ENCODE data around the gene TAF6L. TPM values are rescaled to one million over a fixed set of nuclear protein-coding genes. Genes with fewer than 3 reads are reported as not detected.

Gene TAF6L
- total and polyA plus RNA-seq, 2 of the 8 experiments (the other 6 are each of a cell fraction or from before 2014, with no cell fraction given) = 24.8 to 31.9 TPM

- ChIA-PET CTCF (ENCODE audit: partially characterized antibody) (interaction anchor here (0.9 to 10.2 kb wide), 14 partner anchors 9 to 142 kb away, joined by 3 to 94 read pairs (median 8); partner anchors contain the start of genes BSCL2, POLR2G, TMEM179B and TTC9C), POLR2A (ENCODE audit: partially characterized antibody) (interaction anchor here (0.6 to 7.8 kb wide), 30 partner anchors 8 to 179 kb away, joined by 3 to 145 read pairs (median 6); partner anchors contain the start of genes BSCL2, C11orf98, CSKMT and GNG3)
- H3K56ac ChIP-seq (replicated peaks; ENCODE audit: insufficient read length, low read depth, low read length) = peak overlapping the region; percentile 0
- H3K9ac ChIP-seq (replicated peaks in 1 of 4; ENCODE audit: extremely low read depth in 1 of 4, low read depth in 3 of 4, low read length in 3 of 4) = peak overlapping the region; percentile 15 to 88 (median 59)
- H3K18ac ChIP-seq (ENCODE audit: extremely low read depth, low read length) = peak overlapping the region; percentile 68
- 0 out of 2 replicates have a peak overlapping the region, but pooled peaks have one; percentile 60 for H2AFZ ChIP-seq (ENCODE audit: low read length)
- 0 out of 2 replicates have a peak overlapping the region, but pooled peaks have one; percentile 79 for H2AK5ac ChIP-seq (ENCODE audit: low read depth, low read length)
- H3K27ac ChIP-seq (ENCODE audit: low read depth, low read length) = peak overlapping the region; percentile 72
- H3K23me2 ChIP-seq (ENCODE audit: low read depth, low read length) = peaks cover 3% of the 10 kb centered on the region
- peaks cover 6% of the 10 kb centered on the region; the same call in 1 of the 2 replicates for H3K79me1 ChIP-seq (ENCODE audit: low read depth, low read length)
- peak overlapping the region; percentile 95 to 97 for H3K4me2 ChIP-seq (ENCODE audit: insufficient read depth in 1 of 2, low read depth in 2 of 2, low read length in 2 of 2)
- H3K4me1 ChIP-seq (replicated peaks in 1 of 4; ENCODE audit: control insufficient read depth in 3 of 4, insufficient read depth in 4 of 4, low read length in 3 of 4) = peaks cover 0 to 9% (median 5%) of the 10 kb centered on the region in 4 experiments; a peak in 6 of 7 replicates
- H3K4ac ChIP-seq (replicated peaks; ENCODE audit: insufficient read length, low read depth, low read length) = peak overlapping the region; percentile 40
- peak in 1 of 2 experiments; percentile 65 for DNase-seq (ENCODE audit: low read depth in 1 of 2, low spot score in 2 of 2)
- peak overlapping the region; percentile 90 for H2BK120ac ChIP-seq (replicated peaks; ENCODE audit: low read depth, low read length)
- H4K5ac ChIP-seq (ENCODE audit: insufficient read length, low read depth, low read length) = peak overlapping the region; percentile 92
- H2BK12ac ChIP-seq (ENCODE audit: low read depth, low read length) = peak overlapping the region; percentile 72; the same call in 1 of the 2 replicates
- H4K20me1 ChIP-seq (replicated peaks in 1 of 2; ENCODE audit: control insufficient read depth in 1 of 2, insufficient read depth in 2 of 2, low read length in 2 of 2) = peaks cover 0 to 2% of the 10 kb centered on the region in 2 experiments
- WGBS, 2 experiments (ENCODE audit: extremely low coverage in 1 of 2, insufficient coverage in 1 of 2, insufficient read length in 1 of 2, insufficient replicate concordance in 2 of 2, low coverage in 1 of 2, low lambda C conversion rate in 2 of 2, missing lambda C conversion rate in 1 of 2) = 14% methylated on average over 18 of the region's 18 CpGs; no CpG with 5 or more reads in 1 of the 2 experiments
- H3K14ac ChIP-seq (ENCODE audit: insufficient read length) = no peak overlapping the region
- peak overlapping the region; percentile 90; the same call in 1 of the 2 replicates for H2BK5ac ChIP-seq (ENCODE audit: low read depth, low read length)
- no peaks in the 10 kb centered on the region for H3K27me3 ChIP-seq (replicated peaks in 1 of 4; ENCODE audit: control insufficient read depth in 3 of 4, extremely low read depth in 1 of 4, insufficient read depth in 3 of 4, low read length in 3 of 4)
- H3K9me3 ChIP-seq (ENCODE audit: insufficient read depth in 2 of 2, low read depth in 1 of 2, low read length in 1 of 2) = no peaks in the 10 kb centered on the region
- FAIRE-seq = no peak
- peak overlapping the region; percentile 51; the same call in 1 of the 2 replicates for H2BK20ac ChIP-seq (ENCODE audit: low read length)
- peak overlapping the region; percentile 77 to 95 (median 92); a peak in 7 of 8 replicates for H3K4me3 ChIP-seq (ENCODE audit: extremely low read depth in 1 of 4, insufficient read depth in 2 of 4, low read depth in 3 of 4, low read length in 4 of 4)
- TF ChIP-seq SIN3A (conservative IDR thresholded peaks at IDR 0.05 in 1 of 2, IDR thresholded peaks at IDR 0.05 in 1 of 2; ENCODE audit: low read depth in 1 of 2, low read length in 2 of 2) (no peak), SAP30 (IDR thresholded peaks at IDR 0.05; ENCODE audit: insufficient read depth, insufficient replicate concordance, low read length) (peak; percentile 69), CBX8 (IDR thresholded peaks at IDR 0.05; ENCODE audit: borderline replicate concordance, low read depth, low read length) (no peak), RFX5 (IDR thresholded peaks at IDR 0.05; ENCODE audit: borderline replicate concordance, low read depth, low read length) (peak; percentile 5; the same call in 1 of the 2 replicates), RNF2 (IDR thresholded peaks at IDR 0.05; ENCODE audit: borderline replicate concordance, low read depth, low read length, missing control alignments, poor library complexity, severe bottlenecking) (no peak), POLR2AphosphoS5 (IDR thresholded peaks at IDR 0.05; ENCODE audit: low read depth, low read length) (no peak), CREB1 (IDR thresholded peaks at IDR 0.05) (0 out of 2 replicates have a peak, but pooled peaks have one; percentile 7), SP4 (IDR thresholded peaks at IDR 0.05; ENCODE audit: low read length) (0 out of 2 replicates have a peak, but pooled peaks have one; percentile 21), E2F6 (IDR thresholded peaks at IDR 0.05) (no peak)
- peak overlapping the region; percentile 17 for H3K23ac ChIP-seq (ENCODE audit: insufficient read length)
- peaks cover 0 to 19% of the 10 kb centered on the region in 2 experiments; a peak in 2 of 4 replicates for H3K79me2 ChIP-seq (ENCODE audit: control insufficient read depth in 1 of 2, insufficient read depth in 2 of 2, low read length in 2 of 2)
- H2BK15ac ChIP-seq (ENCODE audit: low read length) = no peak overlapping the region
- H4K91ac ChIP-seq (replicated peaks; ENCODE audit: insufficient read length, low read length) = peak overlapping the region; percentile 90
- H3K36me3 ChIP-seq (ENCODE audit: control insufficient read depth in 2 of 4, insufficient read depth in 4 of 4, low read length in 3 of 4) = peaks cover 6 to 20% (median 16%) of the 10 kb centered on the region in 4 experiments; a peak in 7 of 8 replicates
- peak overlapping the region; percentile 87 for H4K8ac ChIP-seq (ENCODE audit: extremely low read depth, insufficient read depth, low read length)
These were observed 435 bp upstream of the TAF6L start for GRCh38 chr11:62770778-62771143.

All from H1 (cell line).